ENCODE measurements around the gene BMAL1. TPM values are rescaled to one million over a fixed set of nuclear protein-coding genes. Genes with fewer than 3 reads are reported as not detected.

The BMAL1 gene
- total RNA-seq, 1 donor from 2014 or later: 8.5 TPM

GRCh38 chr11:13260963-13261588, 16.5 kb upstream of the BMAL1 start:
- peak; percentile 67 to 72 for DNase-seq (ENCODE audit: low read depth in 2 of 2)

GRCh38 chr11:13261591-13262061, 16.0 kb upstream of the BMAL1 start:
- peak; percentile 32 to 89 for DNase-seq (ENCODE audit: low read depth in 2 of 2)

GRCh38 chr11:13262096-13262495, 15.5 kb upstream of the BMAL1 start:
- peak; percentile 23 to 36 for DNase-seq (ENCODE audit: low read depth in 2 of 2)

- DNase-seq (ENCODE audit: low read depth in 2 of 2): no peak
These were observed 8.8 kb upstream of the BMAL1 start for GRCh38 chr11:13268791-13269190.

- no peak for DNase-seq (ENCODE audit: low read depth in 2 of 2)
These were observed 7.8 kb upstream of the BMAL1 start for GRCh38 chr11:13269775-13270174.

- DNase-seq (ENCODE audit: low read depth in 2 of 2): no peak
These were observed 6.4 kb upstream of the BMAL1 start for GRCh38 chr11:13271060-13271693.

- DNase-seq (ENCODE audit: low read depth in 2 of 2): no peak
These were observed 1.1 kb upstream of the BMAL1 start for GRCh38 chr11:13276454-13276831.

- DNase-seq (ENCODE audit: low read depth in 2 of 2): peak; percentile 99
These were observed 490 bp upstream of the BMAL1 start for GRCh38 chr11:13276832-13277767.

GRCh38 chr11:13278609-13279486, 1.3 kb downstream of the BMAL1 start:
- peak; percentile 17 to 18 for DNase-seq (ENCODE audit: low read depth in 2 of 2)

GRCh38 chr11:13279487-13279834, 1.9 kb downstream of the BMAL1 start:
- DNase-seq (ENCODE audit: low read depth in 2 of 2): no peak

- DNase-seq (ENCODE audit: low read depth in 2 of 2): peak in 1 of 2 donors; percentile 22
These were observed 2.6 kb downstream of the BMAL1 start for GRCh38 chr11:13280092-13280722.

- DNase-seq (ENCODE audit: low read depth in 2 of 2): no peak
These were observed 3.2 kb downstream of the BMAL1 start for GRCh38 chr11:13280777-13281176.

GRCh38 chr11:13283636-13284035, 6.0 kb downstream of the BMAL1 start:
- no peak for DNase-seq (ENCODE audit: low read depth in 2 of 2)

GRCh38 chr11:13284776-13285588, 7.4 kb downstream of the BMAL1 start:
- no peak for DNase-seq (ENCODE audit: low read depth in 2 of 2)

- DNase-seq (ENCODE audit: low read depth in 2 of 2): no peak
These were observed 8.8 kb downstream of the BMAL1 start for GRCh38 chr11:13286279-13286821.

GRCh38 chr11:13287036-13287435, 9.4 kb downstream of the BMAL1 start:
- DNase-seq (ENCODE audit: low read depth in 2 of 2): no peak

GRCh38 chr11:13287681-13288080, 10.1 kb downstream of the BMAL1 start:
- DNase-seq (ENCODE audit: low read depth in 2 of 2): no peak

GRCh38 chr11:13288375-13289029, 10.9 kb downstream of the BMAL1 start:
- DNase-seq (ENCODE audit: low read depth in 2 of 2): no peak

- peak in 1 of 2 donors; percentile 23 for DNase-seq (ENCODE audit: low read depth in 2 of 2)
These were observed 11.5 kb downstream of the BMAL1 start for GRCh38 chr11:13289081-13289480.
